Calu3 (cell line): Measurements from ENCODE around the gene AIPL1. TPM values are rescaled to one million over a fixed set of nuclear protein-coding genes. Genes with fewer than 3 reads are reported as not detected.

Experiments
- BruUV-seq: library from RNA; stranded (reverse); fragments of 400-500 nt; replicated peaks from 2 replicates; lab custom pipeline; 2021; lab: Mats Ljungman, UMichigan
- CTCF ChIA-PET: fragments of 300-600 bp; sonication (Branson Sonifier 250); formaldehyde crosslinking; loops from one replicate; lab custom pipeline; 2022; ENCODE audit warnings: antibody characterized with exemption; lab: Charles Lee
- DNase-seq: peaks from one replicate; pipeline ENCODE4 v3.0.0; 2022
- H3K27ac Mint-ChIP-seq: one replicate; pipeline ENCODE4 v1.8.0; 2022; ENCODE audit warnings: mixed read lengths; ENCODE audit not compliant: unreplicated experiment
- H3K27me3 Mint-ChIP-seq: one replicate; pipeline ENCODE4 v1.8.0; 2022; ENCODE audit warnings: mixed read lengths; ENCODE audit not compliant: unreplicated experiment
- H3K36me3 Mint-ChIP-seq: one replicate; pipeline ENCODE4 v1.8.0; 2022; ENCODE audit warnings: mild to moderate bottlenecking, moderate library complexity, mixed read lengths; ENCODE audit not compliant: insufficient read depth, unreplicated experiment
- H3K4me1 Mint-ChIP-seq: one replicate; pipeline ENCODE4 v1.8.0; 2022; ENCODE audit warnings: mild to moderate bottlenecking, low read depth, mixed read lengths; ENCODE audit not compliant: unreplicated experiment
- H3K4me3 Mint-ChIP-seq: one replicate; pipeline ENCODE4 v1.8.0; 2022; ENCODE audit warnings: mild to moderate bottlenecking, low read depth, moderate library complexity, mixed read lengths; ENCODE audit not compliant: unreplicated experiment
- H3K9me3 Mint-ChIP-seq: one replicate; pipeline ENCODE4 v1.8.0; 2022; ENCODE audit warnings: low read depth, mixed read lengths; ENCODE audit not compliant: unreplicated experiment
- CTCF ChIP-seq: fragments of 200-600 bp; IDR thresholded peaks from one replicate; pipeline ENCODE4 v1.8.0; 2022; ENCODE audit warnings: antibody characterized with exemption; ENCODE audit not compliant: unreplicated experiment
- intact Hi-C: fragments of 100-400 bp; cut with micrococcal nuclease; formaldehyde crosslinking; loops from one replicate; pipeline ENCODE4 v1.10.0; 2022; ENCODE audit not compliant: unreplicated experiment
- total RNA-seq: library from RNA; stranded (reverse); gene quantifications from 2 replicates; pipeline ENCODE4 v1.2.3, GENCODE V29; 2022

The AIPL1 gene
- total RNA-seq, 1 experiment from 2014 or later, result not detected

- TF ChIP-seq CTCF, result no peak
- no peak for DNase-seq
- Mint-ChIP-seq H3K4me1 (peaks cover 12% of the 10 kb centered on the region), H3K27ac (no peak overlapping the region), H3K4me3 (no peak overlapping the region), H3K36me3 (peaks cover 18% of the 10 kb centered on the region), H3K27me3 (no peaks in the 10 kb centered on the region), H3K9me3 (no peaks in the 10 kb centered on the region)
- CTCF ChIA-PET, result no interaction called here
- BruUV-seq, result no TSS peak
- intact Hi-C loops, result no loop called here
Measured at GRCh38 chr17:6453279-6454024, 18.5 kb upstream of the AIPL1 start.

- no peak overlapping the region for H3K4me3 Mint-ChIP-seq
- H3K4me1 Mint-ChIP-seq, result peaks cover 12% of the 10 kb centered on the region
- H3K27ac Mint-ChIP-seq, result no peak overlapping the region
- no peak for DNase-seq
- CTCF ChIA-PET, result no interaction called here
- H3K27me3 Mint-ChIP-seq, result no peaks in the 10 kb centered on the region
- no peak for TF ChIP-seq CTCF
- no TSS peak for BruUV-seq
- H3K9me3 Mint-ChIP-seq, result no peaks in the 10 kb centered on the region
- intact Hi-C loops, result no loop called here
- peaks cover 20% of the 10 kb centered on the region for H3K36me3 Mint-ChIP-seq
Measured at GRCh38 chr17:6452471-6453266, 17.7 kb upstream of the AIPL1 start.

- CTCF ChIA-PET, result no interaction called here
- H3K27me3 Mint-ChIP-seq, result no peaks in the 10 kb centered on the region
- TF ChIP-seq CTCF, result no peak
- no peak overlapping the region for H3K27ac Mint-ChIP-seq
- no peaks in the 10 kb centered on the region for H3K4me1 Mint-ChIP-seq
- H3K9me3 Mint-ChIP-seq, result no peaks in the 10 kb centered on the region
- intact Hi-C loops, result no loop called here
- H3K36me3 Mint-ChIP-seq, result peaks cover 24% of the 10 kb centered on the region
- H3K4me3 Mint-ChIP-seq, result no peak overlapping the region
- no TSS peak for BruUV-seq
- DNase-seq, result no peak
Measured at GRCh38 chr17:6450926-6451832, 16.3 kb upstream of the AIPL1 start.

- no peak overlapping the region for H3K27ac Mint-ChIP-seq
- H3K4me3 Mint-ChIP-seq, result no peak overlapping the region
- no peak for DNase-seq
- intact Hi-C loops, result no loop called here
- peaks cover 9% of the 10 kb centered on the region for H3K4me1 Mint-ChIP-seq
- TF ChIP-seq CTCF, result no peak
- H3K36me3 Mint-ChIP-seq, result peaks cover 27% of the 10 kb centered on the region
- H3K27me3 Mint-ChIP-seq, result no peaks in the 10 kb centered on the region
- no TSS peak for BruUV-seq
- CTCF ChIA-PET, result no interaction called here
- H3K9me3 Mint-ChIP-seq, result no peaks in the 10 kb centered on the region
Measured at GRCh38 chr17:6449307-6449706, 14.4 kb upstream of the AIPL1 start.
